HEK293 (cell line): ENCODE data around the gene PSORS1C2.
A peak's percentile ranks its signal among the peaks of the same experiment; 100 is the strongest.

ENCODE experiments used
- BCL11B ChIP-seq: fragments of 450-650 bp; formaldehyde crosslinking; IDR thresholded peaks from 2 replicates; pipeline ENCODE4 v1.5.1; 2016; ENCODE audit warnings: low read depth, missing biosample characterization, missing genetic modification characterization
- KLF16 ChIP-seq: fragments of 450-650 bp; formaldehyde crosslinking; IDR thresholded peaks from 2 replicates; pipeline ENCODE4 v1.5.1; 2017; ENCODE audit warnings: missing biosample characterization, missing genetic modification characterization
- ZBTB7A ChIP-seq: fragments of 450-650 bp; formaldehyde crosslinking; IDR thresholded peaks from 2 replicates; pipeline ENCODE4 v1.5.1; 2016; ENCODE audit warnings: low read depth, missing biosample characterization, missing genetic modification characterization
- ZBTB8A ChIP-seq: fragments of 450-650 bp; formaldehyde crosslinking; IDR thresholded peaks from 2 replicates; pipeline ENCODE4 v1.5.1; 2016; ENCODE audit warnings: missing biosample characterization, missing genetic modification characterization
- ZNF175 ChIP-seq: fragments of 450-650 bp; formaldehyde crosslinking; IDR thresholded peaks from 2 replicates; pipeline ENCODE4 v1.5.1; 2016; ENCODE audit warnings: missing biosample characterization, missing genetic modification characterization
- ZNF629 ChIP-seq: fragments of 450-650 bp; formaldehyde crosslinking; IDR thresholded peaks from 2 replicates; pipeline ENCODE4 v1.5.1; 2017; ENCODE audit warnings: missing biosample characterization, missing genetic modification characterization
- TF ChIP-seq, protein P1 (sequence below): fragments of 450-650 bp; formaldehyde crosslinking; IDR thresholded peaks from 2 replicates; pipeline ENCODE4 v1.5.1; 2016; ENCODE audit warnings: missing biosample characterization, missing genetic modification characterization

DNA sequence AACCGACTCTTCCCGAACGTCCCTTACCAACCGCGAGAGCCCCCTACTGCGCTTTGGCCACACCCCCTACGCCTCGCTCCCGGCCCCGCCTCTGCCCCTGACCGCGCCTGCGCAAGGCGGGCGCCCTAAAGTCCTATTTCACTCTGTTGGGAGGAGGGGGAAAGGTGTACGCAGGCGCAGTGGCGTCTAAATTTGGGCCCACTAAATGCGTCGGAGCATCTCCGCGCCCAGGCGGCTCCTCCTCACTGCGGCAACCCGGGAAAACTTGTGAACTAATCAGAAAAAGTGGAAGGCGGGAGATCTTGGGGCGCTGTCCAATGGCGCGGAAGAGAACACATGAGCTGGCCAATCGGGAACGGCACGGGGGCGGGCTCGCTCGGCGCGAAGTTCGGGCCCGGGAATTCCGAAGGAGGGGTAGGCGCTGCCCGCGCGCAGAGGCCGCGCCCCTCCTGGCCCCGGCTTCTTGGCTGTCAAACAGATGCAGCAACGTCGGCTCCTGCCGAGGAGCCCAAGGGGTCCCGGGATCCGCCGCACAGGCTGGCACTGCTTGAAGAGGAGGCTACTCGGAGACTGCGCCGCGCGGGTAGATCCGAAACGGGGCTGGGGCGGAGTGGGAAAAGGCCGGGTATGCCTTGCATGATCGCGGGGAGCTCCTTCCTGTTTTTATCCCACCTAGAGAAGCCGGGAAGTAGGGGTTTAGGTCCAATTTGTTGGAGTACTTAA, 19.4 kb upstream of the PSORS1C2 start, which contains the start of gene TCF19:
- TF ChIP-seq KLF16 (tag by site-specific recombination) (no peak), BCL11B (tag by site-specific recombination) (no peak), ZNF629 (peak; percentile 9), ZBTB7A (peak; percentile 74; the same call in 1 of the 2 replicates), ZNF175 (tag by site-specific recombination) (no peak), ZBTB8A (no peak; the same call in 1 of the 2 replicates)
- TF ChIP-seq, protein P1, sequence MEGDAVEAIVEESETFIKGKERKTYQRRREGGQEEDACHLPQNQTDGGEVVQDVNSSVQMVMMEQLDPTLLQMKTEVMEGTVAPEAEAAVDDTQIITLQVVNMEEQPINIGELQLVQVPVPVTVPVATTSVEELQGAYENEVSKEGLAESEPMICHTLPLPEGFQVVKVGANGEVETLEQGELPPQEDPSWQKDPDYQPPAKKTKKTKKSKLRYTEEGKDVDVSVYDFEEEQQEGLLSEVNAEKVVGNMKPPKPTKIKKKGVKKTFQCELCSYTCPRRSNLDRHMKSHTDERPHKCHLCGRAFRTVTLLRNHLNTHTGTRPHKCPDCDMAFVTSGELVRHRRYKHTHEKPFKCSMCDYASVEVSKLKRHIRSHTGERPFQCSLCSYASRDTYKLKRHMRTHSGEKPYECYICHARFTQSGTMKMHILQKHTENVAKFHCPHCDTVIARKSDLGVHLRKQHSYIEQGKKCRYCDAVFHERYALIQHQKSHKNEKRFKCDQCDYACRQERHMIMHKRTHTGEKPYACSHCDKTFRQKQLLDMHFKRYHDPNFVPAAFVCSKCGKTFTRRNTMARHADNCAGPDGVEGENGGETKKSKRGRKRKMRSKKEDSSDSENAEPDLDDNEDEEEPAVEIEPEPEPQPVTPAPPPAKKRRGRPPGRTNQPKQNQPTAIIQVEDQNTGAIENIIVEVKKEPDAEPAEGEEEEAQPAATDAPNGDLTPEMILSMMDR = no peak
